Mesendoderm (in vitro differentiated cells): ENCODE results near the gene ROBO4.
A peak's percentile ranks its signal among the peaks of the same experiment; 100 is the strongest.

Experiments used
- DNase-seq: peaks from one replicate; pipeline ENCODE4 v3.0.0; 2013
- H2AK5ac ChIP-seq: 2 replicates; pipeline ENCODE4 v1.6.1; 2013; ENCODE audit warnings: low read length, inconsistent platforms
- H2BK120ac ChIP-seq: 2 replicates; pipeline ENCODE4 v1.6.1; 2013; ENCODE audit warnings: low read depth, mild to moderate bottlenecking, low read length, moderate library complexity, mixed read lengths
- H2BK15ac ChIP-seq: replicated peaks from 2 replicates; pipeline ENCODE4 v1.6.1; 2013; ENCODE audit warnings: low read depth, mild to moderate bottlenecking, moderate library complexity
- H2BK5ac ChIP-seq: 2 replicates; pipeline ENCODE4 v1.6.1; 2013; ENCODE audit warnings: low read length, inconsistent platforms
- H3K18ac ChIP-seq: 2 replicates; pipeline ENCODE4 v1.6.1; 2013; ENCODE audit warnings: mild to moderate bottlenecking, low read length, mixed read lengths
- H3K23ac ChIP-seq: one replicate; pipeline ENCODE4 v1.6.1; 2013; ENCODE audit warnings: low read length
- H3K27ac ChIP-seq: 2 replicates; pipeline ENCODE4 v1.5.1; 2013; ENCODE audit warnings: low read depth, mild to moderate bottlenecking, inconsistent platforms, low read length, moderate library complexity
- H3K27me3 ChIP-seq: 2 replicates; pipeline ENCODE4 v1.6.1; 2013; ENCODE audit warnings: low read length, control low read depth, mild to moderate bottlenecking, inconsistent platforms; ENCODE audit not compliant: insufficient read depth, poor library complexity
- H3K36me3 ChIP-seq: 2 replicates; pipeline ENCODE4 v1.6.1; 2013; ENCODE audit warnings: low read length, inconsistent platforms; ENCODE audit not compliant: control insufficient read depth, insufficient read depth
- H3K4ac ChIP-seq: one replicate; pipeline ENCODE4 v1.6.1; 2013; ENCODE audit warnings: low read depth, mild to moderate bottlenecking, low read length, moderate library complexity
- H3K4me1 ChIP-seq: 2 replicates; pipeline ENCODE4 v1.6.1; 2013; ENCODE audit warnings: low read depth, low read length, inconsistent platforms; ENCODE audit not compliant: control insufficient read depth
- H3K4me2 ChIP-seq: 2 replicates; pipeline ENCODE4 v1.6.1; 2013; ENCODE audit warnings: low read length
- H3K4me3 ChIP-seq: 2 replicates; pipeline ENCODE4 v1.5.1; 2013; ENCODE audit warnings: mild to moderate bottlenecking, low read length
- H3K56ac ChIP-seq: one replicate; pipeline ENCODE4 v1.6.1; 2013; ENCODE audit warnings: low read length
- H3K79me1 ChIP-seq: 2 replicates; pipeline ENCODE4 v1.6.1; 2013; ENCODE audit warnings: low read length, inconsistent platforms
- H3K79me2 ChIP-seq: 2 replicates; pipeline ENCODE4 v1.6.1; 2013; ENCODE audit warnings: mild to moderate bottlenecking, low read length; ENCODE audit not compliant: control insufficient read depth, insufficient read depth
- H3K9ac ChIP-seq: 2 replicates; pipeline ENCODE4 v1.6.1; 2013; ENCODE audit warnings: low read length, inconsistent platforms
- H4K5ac ChIP-seq: one replicate; pipeline ENCODE4 v1.6.1; 2013; ENCODE audit warnings: low read length
- H4K8ac ChIP-seq: one replicate; pipeline ENCODE4 v1.6.1; 2013; ENCODE audit warnings: low read depth, mild to moderate bottlenecking, control low read depth, low read length, moderate library complexity
- WGBS: extraction: QIAGEN DNeasy Blood & Tissue Kit; methylation state at CpG from one replicate; pipeline ENCODE4 v1.1.7; 2013; ENCODE audit warnings: low lambda C conversion rate, missing lambda C conversion rate; ENCODE audit not compliant: insufficient coverage; ENCODE audit errors: extremely low coverage; 5-methylcytosine and 5-hydroxymethylcytosine counted together

ROBO4 gene

GRCh38 chr11:124877631-124877909, 20.1 kb downstream of the ROBO4 start:
- no peaks in the 10 kb centered on the region for H3K36me3 ChIP-seq
- H3K4ac ChIP-seq = no peak overlapping the region
- no peak overlapping the region for H2BK5ac ChIP-seq
- H4K8ac ChIP-seq = no peak overlapping the region
- H3K27me3 ChIP-seq = no peaks in the 10 kb centered on the region
- H3K4me2 ChIP-seq = no peak overlapping the region
- H4K5ac ChIP-seq = no peak overlapping the region
- DNase-seq = no peak
- H3K79me1 ChIP-seq = no peaks in the 10 kb centered on the region
- H3K18ac ChIP-seq = no peak overlapping the region
- no peak overlapping the region for H3K56ac ChIP-seq
- no CpG with 5 or more reads among the region's 10 CpGs for WGBS
- H3K4me1 ChIP-seq = no peaks in the 10 kb centered on the region
- no peak overlapping the region for H2AK5ac ChIP-seq
- H3K27ac ChIP-seq = no peak overlapping the region
- no peak overlapping the region for H3K9ac ChIP-seq
- H3K79me2 ChIP-seq = no peaks in the 10 kb centered on the region
- H2BK15ac ChIP-seq = no peak overlapping the region
- H3K4me3 ChIP-seq = no peak overlapping the region
- no peak overlapping the region for H2BK120ac ChIP-seq
- no peak overlapping the region for H3K23ac ChIP-seq

DNA sequence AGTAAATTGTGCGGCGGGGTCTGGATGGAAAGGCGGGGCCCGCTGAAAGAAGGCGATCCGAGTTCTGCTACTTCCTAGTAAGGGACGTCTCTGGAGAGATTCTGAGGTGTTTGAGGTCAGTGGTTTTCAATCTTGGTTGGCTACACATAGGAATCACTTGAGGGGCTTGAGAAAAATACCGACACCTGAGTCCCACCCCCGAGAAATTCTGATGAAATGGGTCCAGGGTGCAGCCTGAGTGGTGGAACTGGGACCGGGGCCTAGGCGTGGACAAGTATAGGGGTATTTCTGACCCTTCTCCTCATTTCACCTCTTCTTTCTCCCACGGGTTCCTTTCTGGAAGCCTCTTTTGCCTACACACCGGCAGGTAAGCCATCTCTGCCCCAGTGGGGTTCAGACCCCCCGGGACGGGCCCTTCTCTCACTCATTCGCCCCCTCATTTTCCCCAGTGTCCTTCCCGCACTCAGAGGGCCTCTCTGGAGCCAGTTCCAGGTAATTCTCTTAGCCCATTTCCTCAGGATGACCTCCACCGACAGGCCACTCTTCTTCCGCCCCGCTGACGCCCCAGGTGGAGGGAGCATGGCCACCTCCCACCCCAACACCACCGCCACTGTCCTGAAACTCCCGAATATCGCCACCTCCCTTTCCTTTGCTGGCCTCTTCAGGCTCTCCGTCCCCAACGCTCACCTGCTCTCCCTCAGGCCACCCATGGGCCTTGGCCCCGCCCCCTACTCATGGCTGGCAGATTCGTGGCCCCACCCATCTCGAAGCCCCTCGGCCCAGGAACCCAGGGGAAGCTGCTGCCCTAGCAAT, 20.6 kb downstream of the ROBO4 start:
- no peak overlapping the region for H2BK15ac ChIP-seq
- H3K4me1 ChIP-seq = no peaks in the 10 kb centered on the region
- H3K56ac ChIP-seq = peak overlapping the region; percentile 6
- H3K4me3 ChIP-seq = no peak overlapping the region
- peak overlapping the region; percentile 34 for H3K4me2 ChIP-seq
- H3K79me1 ChIP-seq = no peaks in the 10 kb centered on the region
- H2BK120ac ChIP-seq = no peak overlapping the region
- DNase-seq = no peak
- H3K79me2 ChIP-seq = no peaks in the 10 kb centered on the region
- no peak overlapping the region for H3K27ac ChIP-seq
- H3K23ac ChIP-seq = no peak overlapping the region
- no peak overlapping the region for H4K5ac ChIP-seq
- H3K9ac ChIP-seq = peak overlapping the region; percentile 25
- no peaks in the 10 kb centered on the region for H3K27me3 ChIP-seq
- no peak overlapping the region for H2AK5ac ChIP-seq
- no CpG with 5 or more reads among the region's 30 CpGs for WGBS
- H3K4ac ChIP-seq = no peak overlapping the region
- H3K36me3 ChIP-seq = no peaks in the 10 kb centered on the region
- H4K8ac ChIP-seq = peak overlapping the region; percentile 77
- no peak overlapping the region for H2BK5ac ChIP-seq
- no peak overlapping the region for H3K18ac ChIP-seq

GRCh38 chr11:124875943-124876817, 21.5 kb downstream of the ROBO4 start:
- Histone ChIP-seq H3K79me2 (no peaks in the 10 kb centered on the region), H3K27ac (peak overlapping the region; percentile 55), H2AK5ac (no peak overlapping the region), H3K56ac (peak overlapping the region; percentile 93), H2BK15ac (no peak overlapping the region), H3K79me1 (no peaks in the 10 kb centered on the region), H3K23ac (no peak overlapping the region), H4K5ac (no peak overlapping the region), H2BK120ac (no peak overlapping the region), H3K36me3 (no peaks in the 10 kb centered on the region), H4K8ac (no peak overlapping the region), H3K4me3 (peak overlapping the region; percentile 53), H3K4me1 (no peaks in the 10 kb centered on the region), H3K18ac (peak overlapping the region; percentile 60), H3K4ac (no peak overlapping the region), H2BK5ac (no peak overlapping the region), H3K27me3 (peaks cover 5% of the 10 kb centered on the region), H3K4me2 (peak overlapping the region; percentile 73), H3K9ac (peak overlapping the region; percentile 76)
- peak; percentile 97 for DNase-seq
- no CpG with 5 or more reads among the region's 69 CpGs for WGBS

DNA sequence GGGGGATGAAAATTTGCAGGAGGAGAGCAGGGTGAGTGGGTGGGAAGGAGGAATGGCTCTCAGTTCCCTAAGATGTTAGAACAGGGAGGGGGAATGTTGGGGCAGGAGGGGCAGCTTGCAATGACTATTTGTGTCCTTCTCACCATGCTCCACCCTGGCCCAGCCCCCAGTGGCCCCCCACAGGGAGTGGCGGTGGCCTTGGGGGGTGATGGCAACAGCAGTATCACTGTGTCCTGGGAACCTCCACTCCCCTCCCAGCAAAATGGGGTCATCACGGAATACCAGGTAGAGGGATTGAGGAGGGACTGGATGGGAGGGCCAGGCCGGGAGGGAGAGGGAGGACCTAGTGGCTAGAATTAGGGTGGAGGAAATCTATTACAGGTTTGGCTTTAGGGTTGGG, 22.3 kb downstream of the ROBO4 start:
- no peak for DNase-seq
- H3K4me2 ChIP-seq = no peak overlapping the region
- H3K23ac ChIP-seq = no peak overlapping the region
- H2AK5ac ChIP-seq = no peak overlapping the region
- WGBS = no CpG with 5 or more reads among the region's 3 CpGs
- no peaks in the 10 kb centered on the region for H3K79me2 ChIP-seq
- no peak overlapping the region for H3K56ac ChIP-seq
- no peak overlapping the region for H4K8ac ChIP-seq
- no peak overlapping the region for H2BK15ac ChIP-seq
- H3K18ac ChIP-seq = no peak overlapping the region
- no peak overlapping the region for H3K4me3 ChIP-seq
- H2BK5ac ChIP-seq = no peak overlapping the region
- H3K9ac ChIP-seq = no peak overlapping the region
- no peak overlapping the region for H4K5ac ChIP-seq
- H3K4ac ChIP-seq = no peak overlapping the region
- H3K27ac ChIP-seq = no peak overlapping the region
- no peak overlapping the region for H2BK120ac ChIP-seq
- no peaks in the 10 kb centered on the region for H3K79me1 ChIP-seq
- peaks cover 11% of the 10 kb centered on the region for H3K27me3 ChIP-seq
- no peaks in the 10 kb centered on the region for H3K36me3 ChIP-seq
- no peaks in the 10 kb centered on the region for H3K4me1 ChIP-seq

DNA sequence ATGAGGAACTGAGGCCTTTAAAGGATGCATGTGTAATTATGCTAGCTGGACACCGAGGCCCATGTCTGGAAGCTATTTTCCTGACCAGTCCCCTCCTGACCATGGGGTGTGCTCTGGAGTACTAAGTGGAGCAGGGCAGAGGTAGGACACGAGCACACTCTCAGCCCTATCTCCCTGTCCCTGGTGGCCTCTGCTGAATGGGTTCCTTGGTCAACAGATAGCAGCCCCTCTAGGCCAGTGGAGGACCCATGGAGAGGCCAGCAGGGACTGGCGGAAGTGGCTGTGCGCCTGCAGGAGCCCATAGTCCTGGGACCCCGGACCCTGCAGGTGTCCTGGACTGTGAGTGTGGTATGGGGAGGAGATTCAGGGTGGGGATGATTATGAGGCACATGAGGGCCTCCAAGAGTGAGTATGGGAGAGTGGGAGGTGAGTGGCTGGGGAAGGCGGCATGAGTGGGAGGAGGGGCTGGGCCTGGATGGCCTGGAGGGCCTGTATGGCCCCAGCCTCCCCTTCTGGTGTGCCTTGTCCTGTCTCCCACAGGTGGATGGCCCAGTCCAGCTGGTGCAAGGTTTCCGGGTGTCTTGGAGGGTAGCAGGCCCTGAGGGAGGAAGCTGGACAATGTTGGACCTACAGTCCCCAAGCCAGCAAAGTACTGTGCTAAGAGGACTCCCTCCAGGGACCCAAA, 23.0 kb downstream of the ROBO4 start:
- H3K23ac ChIP-seq = no peak overlapping the region
- H3K18ac ChIP-seq = no peak overlapping the region
- no peak overlapping the region for H2BK120ac ChIP-seq
- no peak overlapping the region for H2BK15ac ChIP-seq
- no peaks in the 10 kb centered on the region for H3K79me1 ChIP-seq
- no peak overlapping the region for H2BK5ac ChIP-seq
- H2AK5ac ChIP-seq = no peak overlapping the region
- no peak overlapping the region for H3K4me2 ChIP-seq
- WGBS = no CpG with 5 or more reads among the region's 7 CpGs
- no peaks in the 10 kb centered on the region for H3K79me2 ChIP-seq
- no peak overlapping the region for H3K9ac ChIP-seq
- no peak overlapping the region for H4K8ac ChIP-seq
- no peak overlapping the region for H3K27ac ChIP-seq
- no peak overlapping the region for H3K4me3 ChIP-seq
- no peak for DNase-seq
- no peaks in the 10 kb centered on the region for H3K36me3 ChIP-seq
- no peak overlapping the region for H4K5ac ChIP-seq
- no peak overlapping the region for H3K4ac ChIP-seq
- no peak overlapping the region for H3K56ac ChIP-seq
- H3K4me1 ChIP-seq = no peaks in the 10 kb centered on the region
- H3K27me3 ChIP-seq = peaks cover 17% of the 10 kb centered on the region
